Stimulated activated CD4-positive, alpha-beta T cell treated with anti-CD3 and anti-CD28 coated beads, TNF-alpha, amount 100 ng/mL, for 1 hour (primary cell): Measurements from ENCODE around the gene CNTNAP2.
"Not testable (repeated sequence)": the region's sequence is repeated elsewhere in the genome, so short reads cannot be mapped to it uniquely, and the experiment has no call there.

Source experiments
- DNase-seq, 3 donors: peaks; one replicate each; pipeline ENCODE4 v3.0.0-alpha.2; 2020; ENCODE audit warnings: low read depth in 3 of 3, low spot score in 1 of 3

CNTNAP2 gene

GRCh38 chr7:146146831-146147486, 30.4 kb downstream of the CNTNAP2 start:
- no peak for DNase-seq

- DNase-seq, result no peak
Observed at GRCh38 chr7:146150153-146150552, 33.6 kb downstream of the CNTNAP2 start.

GRCh38 chr7:146172112-146172511, 55.5 kb downstream of the CNTNAP2 start:
- DNase-seq, result no peak

GRCh38 chr7:146175716-146176115, 59.1 kb downstream of the CNTNAP2 start:
- DNase-seq, result no peak

DNA sequence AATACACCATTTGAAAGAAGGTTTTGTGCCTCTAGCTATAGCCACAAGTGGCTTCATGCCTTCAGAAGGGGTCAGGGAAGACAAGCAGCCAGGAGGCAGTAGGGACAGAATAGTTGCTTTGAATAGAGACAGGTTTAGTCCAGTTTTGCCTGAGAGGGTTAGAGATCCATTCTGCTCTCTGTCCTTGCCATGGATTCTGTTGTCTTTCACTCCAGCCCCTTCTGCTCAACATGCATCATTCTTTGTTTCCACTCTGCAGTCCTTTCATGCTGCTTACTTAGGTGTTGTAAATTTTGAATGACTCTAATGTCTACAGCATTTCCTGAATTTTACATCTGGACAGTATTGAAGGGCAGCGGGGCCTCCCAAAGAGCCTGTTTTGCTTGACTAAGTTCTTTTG, 60.3 kb downstream of the CNTNAP2 start:
- no peak for DNase-seq

- DNase-seq, result no peak
Observed at GRCh38 chr7:146177301-146177700, 60.7 kb downstream of the CNTNAP2 start.

- no peak for DNase-seq
Observed at GRCh38 chr7:146185844-146186243, 69.2 kb downstream of the CNTNAP2 start.

DNA sequence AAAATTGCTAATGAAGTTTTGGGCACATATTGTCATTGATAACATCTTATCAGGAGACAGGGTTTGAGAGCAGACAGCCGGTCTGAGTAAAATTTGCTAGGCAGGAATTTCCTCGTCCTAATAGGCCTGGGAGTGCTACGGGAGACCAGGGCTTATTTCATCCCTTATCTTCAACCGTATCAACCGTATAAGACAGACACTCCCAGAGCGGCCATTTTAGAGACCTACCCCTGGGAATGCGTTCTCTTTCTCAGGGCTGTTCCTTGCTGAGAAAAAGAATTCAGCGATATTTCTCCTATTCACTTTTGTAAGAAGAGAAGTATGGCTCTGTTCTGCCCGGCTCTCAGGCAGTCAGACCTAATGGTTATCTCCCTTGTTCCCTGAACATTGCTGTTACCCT, 74.8 kb downstream of the CNTNAP2 start:
- not testable (repeated sequence) for DNase-seq

GRCh38 chr7:146201945-146202344, 85.3 kb downstream of the CNTNAP2 start:
- DNase-seq, result no peak

DNA sequence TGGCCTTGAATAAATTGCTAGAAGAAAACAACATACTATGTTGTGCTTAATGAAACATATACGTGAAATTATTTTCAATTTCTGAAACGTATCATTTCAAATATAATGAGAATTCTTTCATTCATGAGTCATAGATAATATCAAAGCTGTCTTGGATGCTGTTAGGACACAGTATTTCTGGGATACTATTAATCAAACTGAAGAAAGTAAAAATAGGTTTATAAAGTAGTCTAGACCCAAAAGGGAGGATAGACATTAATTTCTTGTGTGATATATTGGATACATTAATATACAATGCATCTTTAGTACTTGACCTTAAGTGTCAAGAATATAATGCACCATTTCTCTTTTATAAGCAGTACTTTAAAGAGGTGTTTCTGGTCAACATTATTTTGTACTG, 89.7 kb downstream of the CNTNAP2 start:
- no peak for DNase-seq

DNA sequence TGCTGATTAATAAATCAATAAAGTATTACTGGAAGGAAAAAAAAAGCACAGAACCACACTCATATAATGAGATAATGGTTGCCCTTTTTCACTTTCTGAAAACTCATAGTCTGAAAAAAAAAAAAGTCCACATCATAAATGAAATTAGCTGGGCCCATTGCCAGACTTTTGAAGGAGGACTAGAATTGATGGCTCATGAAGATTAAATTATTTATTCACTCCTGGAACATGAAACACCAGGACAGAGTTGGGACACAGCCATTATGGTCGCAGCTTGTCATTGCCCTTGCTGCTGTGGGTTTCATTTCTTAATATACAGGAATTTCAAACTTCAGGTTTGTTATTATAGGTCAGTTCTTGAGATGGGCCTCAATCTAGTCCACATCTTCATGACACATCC, 91.9 kb downstream of the CNTNAP2 start:
- no peak for DNase-seq

GRCh38 chr7:146214842-146215241, 98.2 kb downstream of the CNTNAP2 start:
- DNase-seq, result no peak

DNA sequence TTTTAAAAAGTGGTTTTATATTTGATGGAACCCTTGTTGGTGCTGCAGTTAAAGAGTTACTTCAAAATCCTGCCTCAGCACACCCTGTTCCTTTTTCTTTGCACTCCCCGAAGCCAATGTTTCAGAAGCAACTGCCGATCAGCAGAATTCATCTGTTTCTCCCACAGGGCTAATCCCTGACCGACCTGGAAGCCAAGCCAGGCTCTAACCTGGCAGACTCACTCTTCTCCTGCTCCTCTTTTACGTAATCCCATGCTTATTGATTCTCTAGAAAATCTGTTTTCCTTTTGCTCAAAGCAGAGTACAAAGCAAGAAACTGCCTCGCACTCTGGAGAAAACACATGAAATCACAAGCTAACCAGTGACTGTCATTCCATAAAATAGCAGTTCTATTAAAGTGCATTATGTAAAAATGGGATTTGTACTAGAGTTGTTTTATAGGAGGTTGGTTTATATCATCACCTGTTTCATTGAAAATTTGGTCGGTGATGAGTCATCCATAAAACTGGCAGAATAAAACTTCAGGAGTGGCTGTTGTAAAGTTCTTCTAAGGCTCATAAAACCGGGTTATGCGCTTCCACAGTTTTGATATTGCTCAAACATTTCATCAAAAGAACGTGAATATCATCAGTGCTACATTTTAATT, 99.9 kb downstream of the CNTNAP2 start:
- DNase-seq, result no peak

GRCh38 chr7:146223851-146224250, 107.2 kb downstream of the CNTNAP2 start:
- no peak for DNase-seq

DNA sequence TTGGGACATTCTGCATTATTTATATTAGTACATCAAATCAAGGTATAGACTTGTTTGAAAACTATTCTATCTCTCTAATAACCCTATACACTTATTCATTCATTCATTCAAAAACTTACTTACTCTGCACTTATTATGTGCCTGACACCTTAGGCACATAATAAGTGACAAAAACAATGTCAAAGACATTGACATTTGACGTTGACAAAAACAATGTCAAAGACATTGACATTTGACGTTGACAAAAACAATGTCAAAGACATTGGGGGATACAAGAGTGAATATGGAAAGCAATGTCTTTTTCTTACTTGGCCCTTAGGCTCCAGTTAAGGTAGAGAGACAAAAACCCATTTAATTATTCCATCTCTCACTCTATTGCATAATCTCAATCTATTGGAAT, 116.0 kb downstream of the CNTNAP2 start:
- no peak for DNase-seq

GRCh38 chr7:146235195-146235594, 118.6 kb downstream of the CNTNAP2 start:
- DNase-seq, result no peak

GRCh38 chr7:146242661-146243060, 126.1 kb downstream of the CNTNAP2 start:
- DNase-seq, result no peak

GRCh38 chr7:146247991-146248390, 131.4 kb downstream of the CNTNAP2 start:
- not testable (repeated sequence) for DNase-seq

- not testable (repeated sequence) for DNase-seq
Observed at GRCh38 chr7:146248744-146249143, 132.1 kb downstream of the CNTNAP2 start.

GRCh38 chr7:146249272-146249671, 132.7 kb downstream of the CNTNAP2 start:
- no peak for DNase-seq

- no peak for DNase-seq
Observed at GRCh38 chr7:146255609-146256008, 139.0 kb downstream of the CNTNAP2 start.

DNA sequence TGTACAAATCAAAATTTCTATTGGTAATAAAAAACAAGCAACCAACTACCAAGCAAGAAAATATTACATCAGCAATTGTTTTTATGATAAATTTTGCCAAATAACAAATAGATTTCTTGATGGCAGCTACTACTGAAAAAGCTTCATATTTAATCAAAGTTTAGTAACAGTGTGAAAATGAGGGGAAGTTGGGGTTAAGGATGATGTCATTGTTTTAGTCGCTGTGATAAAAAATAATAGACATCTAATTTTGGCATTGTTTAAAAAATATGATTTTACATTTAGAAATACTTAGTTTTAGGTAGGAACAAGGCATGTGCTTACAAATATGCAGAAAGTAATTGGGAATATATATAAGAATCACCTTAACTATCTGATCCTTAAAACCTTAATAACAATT, 145.9 kb downstream of the CNTNAP2 start:
- no peak for DNase-seq

- DNase-seq, result no peak
Observed at GRCh38 chr7:146276888-146277287, 160.3 kb downstream of the CNTNAP2 start.
